Erythroblast (primary cell): ENCODE data around the gene PLEKHG2.
A peak's percentile ranks its signal among the peaks of the same experiment; 100 is the strongest.

ENCODE experiments used
- GATA1 ChIP-seq: IDR thresholded peaks from 2 replicates; pipeline ENCODE4 v1.6.1; 2011; ENCODE audit warnings: low read depth, mild to moderate bottlenecking, control low read depth, low read length, moderate library complexity
- POLR2A ChIP-seq: IDR thresholded peaks from 2 replicates; pipeline ENCODE4 v1.6.1; 2011; ENCODE audit warnings: mild to moderate bottlenecking, low read length

- TF ChIP-seq POLR2A (peak; percentile 40), GATA1 (no peak)
Observed at GRCh38 chr19:39401549-39402345, 10.7 kb upstream of the PLEKHG2 start.
